ENCODE data around the gene CATSPER1. TPM values are rescaled to one million over a fixed set of nuclear protein-coding genes. Genes with fewer than 3 reads are reported as not detected.
A peak's percentile ranks its signal among the peaks of the same experiment; 100 is the strongest.

Gene CATSPER1
- total RNA-seq, 2 donors from 2014 or later: not detected

DNA sequence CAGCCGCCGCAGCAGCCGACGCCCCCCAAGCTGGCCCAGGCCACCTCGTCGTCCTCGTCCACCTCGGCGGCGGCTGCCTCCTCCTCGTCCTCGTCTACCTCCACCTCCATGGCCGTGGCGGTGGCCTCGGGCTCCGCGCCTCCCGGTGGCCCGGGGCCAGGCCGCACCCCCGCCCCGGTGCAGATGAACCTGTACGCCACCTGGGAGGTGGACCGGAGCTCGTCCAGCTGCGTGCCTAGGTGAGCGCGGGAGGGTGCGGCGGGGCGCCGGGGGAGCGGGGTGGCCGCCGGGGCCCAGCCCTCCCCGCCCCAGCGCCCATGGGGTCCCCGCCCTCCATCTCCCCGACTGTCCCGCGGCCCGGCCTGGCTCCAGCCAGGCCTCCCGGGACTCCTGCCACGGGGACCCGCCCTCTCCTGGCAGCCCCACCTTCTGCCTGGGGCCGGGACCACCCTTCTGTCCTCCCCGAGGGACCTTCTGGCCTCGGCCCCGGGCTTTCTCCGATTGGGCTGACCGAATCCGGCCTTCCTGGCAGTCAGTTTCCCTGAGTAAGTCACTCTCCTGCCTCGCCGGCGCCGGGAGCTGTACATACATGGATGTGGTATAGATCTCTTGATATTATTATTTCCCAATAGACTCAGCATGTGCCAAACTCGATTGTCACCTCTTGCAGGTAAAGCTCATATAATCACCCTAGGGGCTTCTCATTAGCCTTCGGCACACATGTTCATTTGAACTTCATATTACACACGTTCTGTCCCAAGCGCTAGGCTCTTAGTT is 44.5 kb upstream of the CATSPER1 start:
- H3K36me3 ChIP-seq: peaks cover 28% of the 10 kb centered on the region
- H3K9me3 ChIP-seq: no peaks in the 10 kb centered on the region
- TF ChIP-seq, protein P1, sequence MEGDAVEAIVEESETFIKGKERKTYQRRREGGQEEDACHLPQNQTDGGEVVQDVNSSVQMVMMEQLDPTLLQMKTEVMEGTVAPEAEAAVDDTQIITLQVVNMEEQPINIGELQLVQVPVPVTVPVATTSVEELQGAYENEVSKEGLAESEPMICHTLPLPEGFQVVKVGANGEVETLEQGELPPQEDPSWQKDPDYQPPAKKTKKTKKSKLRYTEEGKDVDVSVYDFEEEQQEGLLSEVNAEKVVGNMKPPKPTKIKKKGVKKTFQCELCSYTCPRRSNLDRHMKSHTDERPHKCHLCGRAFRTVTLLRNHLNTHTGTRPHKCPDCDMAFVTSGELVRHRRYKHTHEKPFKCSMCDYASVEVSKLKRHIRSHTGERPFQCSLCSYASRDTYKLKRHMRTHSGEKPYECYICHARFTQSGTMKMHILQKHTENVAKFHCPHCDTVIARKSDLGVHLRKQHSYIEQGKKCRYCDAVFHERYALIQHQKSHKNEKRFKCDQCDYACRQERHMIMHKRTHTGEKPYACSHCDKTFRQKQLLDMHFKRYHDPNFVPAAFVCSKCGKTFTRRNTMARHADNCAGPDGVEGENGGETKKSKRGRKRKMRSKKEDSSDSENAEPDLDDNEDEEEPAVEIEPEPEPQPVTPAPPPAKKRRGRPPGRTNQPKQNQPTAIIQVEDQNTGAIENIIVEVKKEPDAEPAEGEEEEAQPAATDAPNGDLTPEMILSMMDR (IDR thresholded peaks at IDR 0.05): peak in 1 of 2 donors; percentile 6
- peak overlapping the region; percentile 67 to 93 for H3K4me3 ChIP-seq
- peak; percentile 85 for DNase-seq (ENCODE audit: low spot score)
- H3K4me1 ChIP-seq: peaks cover 0 to 41% of the 10 kb centered on the region in 2 donors
- peak overlapping the region; percentile 92 to 95 for H3K27ac ChIP-seq
- no peaks in the 10 kb centered on the region for H3K27me3 ChIP-seq

GRCh38 chr11:66069715-66070603 is 43.7 kb upstream of the CATSPER1 start, which contains the start of gene PACS1:
Gene PACS1 (plus strand): TSS chr11:66070272. CDS start chr11:66070487, 215 bp downstream.
- Histone ChIP-seq H3K27ac (peak within 1 kb of the TSS; percentile 95 to 99), H3K9me3 (no peaks in the 10 kb centered on the region), H3K4me3 (peak within 1 kb of the TSS; percentile 67 to 93), H3K36me3 (peaks cover 36% of the 10 kb centered on the region), H3K4me1 (peaks cover 0 to 41% of the 10 kb centered on the region in 2 donors), H3K27me3 (no peaks in the 10 kb centered on the region)
- TF ChIP-seq, protein P1 (IDR thresholded peaks at IDR 0.05): no peak
- peak; percentile 70 for DNase-seq (ENCODE audit: low spot score)

- TF ChIP-seq, protein P1 (IDR thresholded peaks at IDR 0.05): no peak
- H3K36me3 ChIP-seq: peaks cover 44% of the 10 kb centered on the region
- H3K9me3 ChIP-seq: no peaks in the 10 kb centered on the region
- H3K4me3 ChIP-seq: peak overlapping the region; percentile 67 to 93
- peaks cover 0 to 41% of the 10 kb centered on the region in 2 donors for H3K4me1 ChIP-seq
- peak overlapping the region; percentile 94 to 99 for H3K27ac ChIP-seq
- no peaks in the 10 kb centered on the region for H3K27me3 ChIP-seq
- DNase-seq (ENCODE audit: low spot score): peak; percentile 68
These were observed 42.8 kb upstream of the CATSPER1 start for GRCh38 chr11:66068923-66069714.

DNA sequence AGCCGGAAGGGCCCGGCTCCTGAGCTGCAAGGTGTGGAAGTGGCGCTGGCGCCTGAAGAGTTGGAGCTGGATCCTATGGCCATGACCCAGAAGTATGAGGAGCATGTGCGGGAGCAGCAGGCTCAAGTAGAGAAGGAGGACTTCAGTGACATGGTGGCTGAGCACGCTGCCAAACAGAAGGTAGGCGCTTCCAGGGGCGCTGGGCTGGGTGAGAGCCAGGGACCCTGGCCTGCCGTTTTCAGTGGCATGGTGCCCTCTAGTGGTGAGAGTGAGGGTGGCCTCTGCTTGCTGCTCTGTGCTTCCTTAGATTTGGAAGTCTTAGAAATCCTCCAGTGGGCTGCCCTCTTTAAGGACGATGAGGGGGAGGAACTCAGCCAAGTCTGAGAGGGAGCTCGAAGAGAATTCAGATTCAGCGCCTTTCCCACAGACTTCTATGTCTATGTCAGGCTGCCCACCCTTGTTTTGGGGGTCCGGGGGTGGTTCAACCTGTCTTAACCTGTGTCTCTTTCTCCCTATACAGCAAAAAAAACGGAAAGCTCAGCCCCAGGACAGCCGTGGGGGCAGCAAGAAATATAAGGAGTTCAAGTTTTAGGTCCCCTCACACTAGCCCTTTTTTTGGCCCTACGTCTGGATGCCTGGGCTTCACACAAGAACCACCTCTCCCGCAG is 42.0 kb upstream of the CATSPER1 start:
- DNase-seq (ENCODE audit: low spot score): peak; percentile 81
- H3K4me1 ChIP-seq: peaks cover 0 to 41% of the 10 kb centered on the region in 2 donors
- H3K4me3 ChIP-seq: no peak overlapping the region
- no peaks in the 10 kb centered on the region for H3K27me3 ChIP-seq
- TF ChIP-seq, protein P1 (IDR thresholded peaks at IDR 0.05): peak; percentile 81 to 92
- no peaks in the 10 kb centered on the region for H3K9me3 ChIP-seq
- H3K27ac ChIP-seq: peak overlapping the region; percentile 94 to 99
- H3K36me3 ChIP-seq: peaks cover 53% of the 10 kb centered on the region

DNA sequence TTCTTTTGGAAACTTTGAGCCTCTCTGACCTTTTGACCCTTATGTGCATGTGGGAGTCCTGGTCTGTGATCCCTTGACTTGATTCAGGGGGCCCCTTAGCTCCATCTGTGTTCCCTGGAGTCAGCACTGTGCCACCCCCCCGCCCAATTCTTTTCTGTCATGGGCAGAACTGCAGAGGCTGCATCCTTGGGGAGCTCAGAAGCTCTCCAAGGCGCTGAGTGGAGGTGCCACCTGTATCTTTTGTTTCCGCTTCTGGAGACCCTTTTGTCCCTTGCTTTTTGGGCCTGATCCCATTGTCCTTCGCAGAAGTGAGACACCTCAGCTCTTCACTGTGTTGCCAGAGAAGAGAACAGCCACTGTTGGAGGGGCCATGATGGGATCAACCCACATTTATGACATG is 41.4 kb upstream of the CATSPER1 start:
- H3K4me3 ChIP-seq: no peak overlapping the region
- TF ChIP-seq, protein P1 (IDR thresholded peaks at IDR 0.05): no peak
- H3K9me3 ChIP-seq: no peaks in the 10 kb centered on the region
- peak overlapping the region; percentile 94 to 99 for H3K27ac ChIP-seq
- no peak for DNase-seq (ENCODE audit: low spot score)
- H3K4me1 ChIP-seq: peaks cover 0 to 41% of the 10 kb centered on the region in 2 donors
- no peaks in the 10 kb centered on the region for H3K27me3 ChIP-seq
- peaks cover 59% of the 10 kb centered on the region for H3K36me3 ChIP-seq
